ENCODE results near the gene GM2A. TPM values are rescaled to one million over a fixed set of nuclear protein-coding genes. Genes with fewer than 3 reads are reported as not detected.
A peak's percentile ranks its signal among the peaks of the same experiment; 100 is the strongest.

The GM2A gene
- total RNA-seq, 3 donors from 2014 or later: 35.1 to 58.0 (median 43.8) TPM

- intact Hi-C loops (cut with DNase I; ENCODE audit: low total_unique reads): no loop called here
- H3K4me1 ChIP-seq: peaks cover 0 to 5% of the 10 kb centered on the region in 2 donors
- H3K27me3 ChIP-seq: no peaks in the 10 kb centered on the region
- peak within 1 kb of the TSS; percentile 64 to 91 (median 83) for H3K4me3 ChIP-seq
- peak within 1 kb of the TSS; percentile 62 to 74 for H3K27ac ChIP-seq
- TF ChIP-seq POLR2A (IDR thresholded peaks at IDR 0.05) (peak; percentile 69), POLR2AphosphoS5 (IDR thresholded peaks at IDR 0.05) (peak in 1 of 3 donors; percentile 22), CTCF (IDR thresholded peaks at IDR 0.05) (peak in 1 of 3 donors; percentile 14)
- peak; percentile 49 to 66 for DNase-seq (ENCODE audit: low spot score in 2 of 2)
- no peaks in the 10 kb centered on the region for H3K36me3 ChIP-seq
- no peaks in the 10 kb centered on the region for H3K9me3 ChIP-seq
Observed at GRCh38 chr5:151223447-151224264, 29.3 kb upstream of the GM2A start, which contains the start of gene CCDC69. Gene CCDC69 (minus strand): TSS chr5:151224092. CDS start chr5:151223970, 122 bp downstream.

- no peaks in the 10 kb centered on the region for H3K36me3 ChIP-seq
- intact Hi-C loops (cut with DNase I; ENCODE audit: low total_unique reads): no loop called here
- DNase-seq (ENCODE audit: low spot score in 2 of 2): no peak
- no peak for TF ChIP-seq POLR2A (IDR thresholded peaks at IDR 0.05)
- TF ChIP-seq POLR2AphosphoS5 (IDR thresholded peaks at IDR 0.05): no peak
- no peak for TF ChIP-seq CTCF (IDR thresholded peaks at IDR 0.05)
- H3K9me3 ChIP-seq: no peaks in the 10 kb centered on the region
- no peak overlapping the region for H3K27ac ChIP-seq
- H3K4me1 ChIP-seq: peaks cover 0 to 5% of the 10 kb centered on the region in 2 donors
- peak overlapping the region; percentile 64 to 91 (median 83) for H3K4me3 ChIP-seq
- H3K27me3 ChIP-seq: no peaks in the 10 kb centered on the region
Observed at GRCh38 chr5:151224372-151224771, 28.6 kb upstream of the GM2A start.

GRCh38 chr5:151225071-151225470 lies 27.9 kb upstream of the GM2A start:
- H3K4me1 ChIP-seq: peaks cover 0 to 5% of the 10 kb centered on the region in 2 donors
- intact Hi-C loops (cut with DNase I; ENCODE audit: low total_unique reads): no loop called here
- TF ChIP-seq POLR2A (IDR thresholded peaks at IDR 0.05) (no peak), POLR2AphosphoS5 (IDR thresholded peaks at IDR 0.05) (no peak), CTCF (IDR thresholded peaks at IDR 0.05) (no peak)
- no peak for DNase-seq (ENCODE audit: low spot score in 2 of 2)
- H3K36me3 ChIP-seq: no peaks in the 10 kb centered on the region
- no peak overlapping the region for H3K27ac ChIP-seq
- H3K27me3 ChIP-seq: no peaks in the 10 kb centered on the region
- no peak overlapping the region for H3K4me3 ChIP-seq
- no peaks in the 10 kb centered on the region for H3K9me3 ChIP-seq

- intact Hi-C loops (cut with DNase I; ENCODE audit: low total_unique reads): no loop called here
- Histone ChIP-seq H3K9me3 (no peaks in the 10 kb centered on the region), H3K4me3 (no peak overlapping the region), H3K36me3 (no peaks in the 10 kb centered on the region), H3K27me3 (no peaks in the 10 kb centered on the region), H3K4me1 (peaks cover 0 to 5% of the 10 kb centered on the region in 2 donors), H3K27ac (no peak overlapping the region)
- no peak for DNase-seq (ENCODE audit: low spot score in 2 of 2)
- TF ChIP-seq CTCF (IDR thresholded peaks at IDR 0.05) (no peak), POLR2A (IDR thresholded peaks at IDR 0.05) (no peak), POLR2AphosphoS5 (IDR thresholded peaks at IDR 0.05) (no peak)
Observed at GRCh38 chr5:151225475-151225874, 27.5 kb upstream of the GM2A start.

GRCh38 chr5:151227918-151228447 lies 25.0 kb upstream of the GM2A start:
- no peak for DNase-seq (ENCODE audit: low spot score in 2 of 2)
- intact Hi-C loops (cut with DNase I; ENCODE audit: low total_unique reads): no loop called here
- no peaks in the 10 kb centered on the region for H3K36me3 ChIP-seq
- no peak for TF ChIP-seq POLR2A (IDR thresholded peaks at IDR 0.05)
- TF ChIP-seq POLR2AphosphoS5 (IDR thresholded peaks at IDR 0.05): no peak
- no peak for TF ChIP-seq CTCF (IDR thresholded peaks at IDR 0.05)
- H3K27me3 ChIP-seq: no peaks in the 10 kb centered on the region
- H3K27ac ChIP-seq: no peak overlapping the region
- peaks cover 0 to 5% of the 10 kb centered on the region in 2 donors for H3K4me1 ChIP-seq
- H3K4me3 ChIP-seq: no peak overlapping the region
- H3K9me3 ChIP-seq: no peaks in the 10 kb centered on the region

All from breast epithelium (tissue), 4 donors.